ENCODE measurements around the gene ELAVL1.

DNA sequence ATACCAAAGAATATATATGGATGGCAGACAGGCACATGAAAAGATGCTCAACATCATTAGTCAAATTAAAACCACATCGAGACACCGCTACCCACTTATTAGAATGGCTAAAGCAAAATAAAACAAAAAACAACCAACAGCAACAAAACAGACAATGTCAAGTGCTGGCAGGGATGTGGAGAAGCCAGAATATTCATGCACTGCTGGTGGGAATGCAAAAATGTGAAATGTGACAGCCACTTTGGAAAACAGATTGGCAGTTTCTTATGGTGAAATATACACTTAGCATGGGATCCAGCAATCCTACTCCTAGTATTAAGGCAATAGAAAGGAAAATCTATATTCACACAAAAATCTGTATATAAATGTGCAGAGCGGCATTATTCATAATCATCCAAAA is 8.6 kb downstream of the ELAVL1 start:
- TF ChIP-seq GATA2 (IDR thresholded peaks at IDR 0.05; ENCODE audit: low read depth, low read length) (no peak), GATA3 (IDR thresholded peaks at IDR 0.05; ENCODE audit: low read depth, low read length) (no peak)

Data from SH-SY5Y (cell line).